WTC11 (cell line): ENCODE data around the gene CADM1. TPM values are rescaled to one million over a fixed set of nuclear protein-coding genes. Genes with fewer than 3 reads are reported as not detected.

Experiments
- ATAC-seq: fragments of 200-7000 bp; cut with Tn5 transposase; 2 replicates; pipeline ENCODE4 v1.10.0; 2021; ENCODE audit warnings: mild to moderate bottlenecking, moderate library complexity
- CTCF ChIA-PET: fragments of 300-600 bp; sonication (Branson Sonifier 250); formaldehyde crosslinking; loops from one replicate; lab custom pipeline; 2021; ENCODE audit warnings: antibody characterized with exemption; lab: Charles Lee
- POLR2A ChIA-PET: fragments of 350-600 bp; sonication (Branson Sonifier 250); formaldehyde crosslinking; loops from one replicate; lab custom pipeline; 2021; ENCODE audit warnings: antibody characterized with exemption; lab: Charles Lee
- DNase-seq: peaks from one replicate; pipeline ENCODE4 v3.0.0; 2021; ENCODE audit warnings: low spot score
- H3K27ac Mint-ChIP-seq: 2 replicates; pipeline ENCODE4 v1.8.0; 2021; ENCODE audit warnings: mixed read lengths
- H3K27me3 Mint-ChIP-seq: 2 replicates; pipeline ENCODE4 v1.8.0; 2021; ENCODE audit warnings: low read depth, mild to moderate bottlenecking, moderate library complexity, mixed read lengths
- H3K36me3 Mint-ChIP-seq: 2 replicates; pipeline ENCODE4 v1.8.0; 2021; ENCODE audit warnings: mixed read lengths
- H3K4me1 Mint-ChIP-seq: 2 replicates; pipeline ENCODE4 v1.8.0; 2022; ENCODE audit warnings: mixed read lengths
- H3K4me3 Mint-ChIP-seq: 2 replicates; pipeline ENCODE4 v1.8.0; 2021; ENCODE audit warnings: mild to moderate bottlenecking, moderate library complexity, mixed read lengths
- H3K9me3 Mint-ChIP-seq: 2 replicates; pipeline ENCODE4 v1.8.0; 2021; ENCODE audit warnings: mixed read lengths
- AR ChIP-seq: fragments of 250-450 bp; sonication (Bioruptor Pico); IDR thresholded peaks from 2 replicates; pipeline ENCODE4 v1.9.0; 2021; ENCODE audit warnings: mild to moderate bottlenecking
- ARID4B ChIP-seq: sonication (generic); formaldehyde crosslinking; IDR thresholded peaks from 2 replicates; pipeline ENCODE4 v1.8.0; 2023; ENCODE audit warnings: missing genetic modification reagents, mild to moderate bottlenecking, borderline replicate concordance
- ATF2 ChIP-seq: sonication (generic); formaldehyde crosslinking; IDR thresholded peaks from 2 replicates; pipeline ENCODE4 v1.8.1; 2022; ENCODE audit warnings: low read depth, missing genetic modification reagents, borderline replicate concordance
- E2F5 ChIP-seq: sonication (generic); formaldehyde crosslinking; IDR thresholded peaks from 2 replicates; pipeline ENCODE4 v1.8.1; 2022; ENCODE audit warnings: mild to moderate bottlenecking, moderate library complexity, missing genetic modification reagents
- GABPB1 ChIP-seq: sonication (generic); formaldehyde crosslinking; IDR thresholded peaks from 2 replicates; pipeline ENCODE4 v1.8.1; 2023; ENCODE audit warnings: mild to moderate bottlenecking, missing genetic modification reagents
- GRHL2 ChIP-seq: fragments of 250-450 bp; sonication (Bioruptor Pico); IDR thresholded peaks from 2 replicates; pipeline ENCODE4 v1.8.0; 2022; ENCODE audit warnings: mild to moderate bottlenecking, moderate library complexity; ENCODE audit not compliant: insufficient replicate concordance, severe bottlenecking
- GTF2I ChIP-seq: fragments of 250-450 bp; sonication (Bioruptor Pico); conservative IDR thresholded peaks from 2 replicates; pipeline ENCODE4 v1.4.0; 2021; ENCODE audit warnings: mild to moderate bottlenecking
- IRF1 ChIP-seq: sonication (generic); formaldehyde crosslinking; IDR thresholded peaks from 2 replicates; pipeline ENCODE4 v1.8.0; 2023; ENCODE audit warnings: missing genetic modification reagents
- JUN ChIP-seq: sonication (generic); formaldehyde crosslinking; IDR thresholded peaks from 2 replicates; pipeline ENCODE4 v1.8.0; 2023; ENCODE audit warnings: mild to moderate bottlenecking, missing genetic modification reagents
- NR1H2 ChIP-seq: sonication (generic); formaldehyde crosslinking; IDR thresholded peaks from 2 replicates; pipeline ENCODE4 v1.9.0; 2021; ENCODE audit warnings: mild to moderate bottlenecking, moderate library complexity, missing genetic modification reagents
- SMAD3 ChIP-seq: sonication (generic); formaldehyde crosslinking; IDR thresholded peaks from 2 replicates; pipeline ENCODE4 v1.8.0; 2022; ENCODE audit warnings: missing genetic modification reagents, mild to moderate bottlenecking, borderline replicate concordance
- SP1 ChIP-seq: sonication (generic); formaldehyde crosslinking; conservative IDR thresholded peaks from 2 replicates; pipeline ENCODE4 v1.8.1; 2022; ENCODE audit warnings: missing genetic modification reagents
- TCF7 ChIP-seq: sonication (generic); formaldehyde crosslinking; IDR thresholded peaks from 2 replicates; pipeline ENCODE4 v1.8.0; 2022; ENCODE audit warnings: mild to moderate bottlenecking, low read depth, missing genetic modification reagents, moderate library complexity
- TEAD1 ChIP-seq: sonication (generic); formaldehyde crosslinking; IDR thresholded peaks from 2 replicates; pipeline ENCODE4 v1.8.0; 2022; ENCODE audit warnings: mild to moderate bottlenecking, missing genetic modification reagents
- TP53 ChIP-seq: sonication (generic); formaldehyde crosslinking; IDR thresholded peaks from 2 replicates; pipeline ENCODE4 v1.8.1; 2023; ENCODE audit warnings: mild to moderate bottlenecking, missing genetic modification reagents
- ZBTB43 ChIP-seq: sonication (generic); formaldehyde crosslinking; IDR thresholded peaks from 2 replicates; pipeline ENCODE4 v1.8.1; 2023; ENCODE audit warnings: mild to moderate bottlenecking, missing genetic modification reagents
- ZNF232 ChIP-seq: sonication (generic); formaldehyde crosslinking; IDR thresholded peaks from 2 replicates; pipeline ENCODE4 v1.8.0; 2022; ENCODE audit warnings: mild to moderate bottlenecking, missing genetic modification reagents
- ZNF532 ChIP-seq: fragments of 250-450 bp; sonication (Bioruptor Pico); IDR thresholded peaks from 2 replicates; pipeline ENCODE4 v1.9.0; 2021; ENCODE audit warnings: mild to moderate bottlenecking, borderline replicate concordance
- total RNA-seq: library from RNA; stranded (reverse); gene quantifications from 3 replicates; pipeline ENCODE4 v1.2.3, GENCODE V29; 2021

The CADM1 gene
- total RNA-seq, 1 experiment from 2014 or later: 26.8 TPM

- TF ChIP-seq ZNF532 (no peak), NR1H2 (no peak), SP1 (CRISPR knock-in tag) (no peak), ATF2 (CRISPR knock-in tag) (no peak), JUN (CRISPR knock-in tag) (no peak), SMAD3 (no peak), TEAD1 (CRISPR knock-in tag) (no peak), E2F5 (CRISPR knock-in tag) (no peak), ARID4B (CRISPR knock-in tag) (no peak), AR (no peak)
Observed at GRCh38 chr11:115349335-115350017, 154.7 kb downstream of the CADM1 start (continued).

GRCh38 chr11:115348416-115348815 is 155.8 kb downstream of the CADM1 start:
- ChIA-PET CTCF (no interaction called here), POLR2A (interaction anchor here (0.6 kb wide), 1 partner anchor 268 kb away, joined by 3 read pairs; no protein-coding TSS in a partner anchor)
- Mint-ChIP-seq H3K9me3 (no peaks in the 10 kb centered on the region), H3K27ac (no peak overlapping the region), H3K4me3 (no peak overlapping the region), H3K36me3 (no peaks in the 10 kb centered on the region), H3K4me1 (no peaks in the 10 kb centered on the region), H3K27me3 (no peaks in the 10 kb centered on the region; the same call in 1 of the 2 replicates)
- no peak for DNase-seq
- ATAC-seq: no peak
- TF ChIP-seq GRHL2 (CRISPR knock-in tag): no peak
- TF ChIP-seq IRF1 (CRISPR knock-in tag): no peak
- TF ChIP-seq TCF7 (CRISPR knock-in tag): no peak
- no peak for TF ChIP-seq ZBTB43 (CRISPR knock-in tag)
- no peak for TF ChIP-seq GABPB1
- TF ChIP-seq GTF2I (CRISPR knock-in tag): no peak
- TF ChIP-seq E2F5 (CRISPR knock-in tag): no peak
- no peak for TF ChIP-seq TP53 (CRISPR knock-in tag)
- no peak for TF ChIP-seq ZNF232 (CRISPR knock-in tag)
